ENCODE data around the gene KCNAB2.

DNA sequence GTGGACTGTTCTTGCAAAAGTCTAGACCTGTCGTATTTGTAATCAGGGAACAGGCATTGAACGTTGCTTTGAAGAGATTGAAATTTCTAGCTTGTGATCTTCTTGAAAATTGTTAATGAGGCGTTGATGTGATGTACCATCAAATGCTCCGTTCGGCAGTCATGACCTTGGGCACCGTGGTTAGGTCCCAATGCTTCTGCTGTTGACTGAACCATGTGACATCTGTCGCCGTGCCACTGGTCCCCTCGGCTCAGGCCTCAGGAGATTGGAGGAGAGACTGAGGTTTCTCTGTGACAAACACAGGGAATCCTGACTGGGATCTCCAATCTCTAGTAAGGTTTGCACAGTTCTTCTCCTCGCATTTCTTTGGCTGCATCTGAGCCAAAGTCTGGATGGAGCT, 18.1 kb upstream of the KCNAB2 start:
- TF ChIP-seq, protein P1, sequence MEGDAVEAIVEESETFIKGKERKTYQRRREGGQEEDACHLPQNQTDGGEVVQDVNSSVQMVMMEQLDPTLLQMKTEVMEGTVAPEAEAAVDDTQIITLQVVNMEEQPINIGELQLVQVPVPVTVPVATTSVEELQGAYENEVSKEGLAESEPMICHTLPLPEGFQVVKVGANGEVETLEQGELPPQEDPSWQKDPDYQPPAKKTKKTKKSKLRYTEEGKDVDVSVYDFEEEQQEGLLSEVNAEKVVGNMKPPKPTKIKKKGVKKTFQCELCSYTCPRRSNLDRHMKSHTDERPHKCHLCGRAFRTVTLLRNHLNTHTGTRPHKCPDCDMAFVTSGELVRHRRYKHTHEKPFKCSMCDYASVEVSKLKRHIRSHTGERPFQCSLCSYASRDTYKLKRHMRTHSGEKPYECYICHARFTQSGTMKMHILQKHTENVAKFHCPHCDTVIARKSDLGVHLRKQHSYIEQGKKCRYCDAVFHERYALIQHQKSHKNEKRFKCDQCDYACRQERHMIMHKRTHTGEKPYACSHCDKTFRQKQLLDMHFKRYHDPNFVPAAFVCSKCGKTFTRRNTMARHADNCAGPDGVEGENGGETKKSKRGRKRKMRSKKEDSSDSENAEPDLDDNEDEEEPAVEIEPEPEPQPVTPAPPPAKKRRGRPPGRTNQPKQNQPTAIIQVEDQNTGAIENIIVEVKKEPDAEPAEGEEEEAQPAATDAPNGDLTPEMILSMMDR (IDR thresholded peaks at IDR 0.05), result no peak
- TF ChIP-seq POLR2A (IDR thresholded peaks at IDR 0.05), result no peak
